Nucleus accumbens (tissue), 56 donors: ENCODE results near the gene KRTAP10-10.
"Not testable (repeated sequence)": the region's sequence is repeated elsewhere in the genome, so short reads cannot be mapped to it uniquely, and the experiment has no call there.

Experiments
- DNase-seq, 56 donors: peaks; one replicate each; lab custom pipeline; 2025; lab: John Stamatoyannopoulos, UW

Gene KRTAP10-10, protein sequence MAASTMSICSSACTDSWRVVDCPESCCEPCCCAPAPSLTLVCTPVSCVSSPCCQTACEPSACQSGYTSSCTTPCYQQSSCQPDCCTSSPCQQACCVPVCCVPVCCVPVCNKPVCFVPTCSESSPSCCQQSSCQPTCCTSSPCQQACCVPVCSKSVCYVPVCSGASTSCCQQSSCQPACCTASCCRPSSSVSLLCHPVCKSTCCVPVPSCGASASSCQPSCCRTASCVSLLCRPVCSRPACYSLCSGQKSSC

DNA sequence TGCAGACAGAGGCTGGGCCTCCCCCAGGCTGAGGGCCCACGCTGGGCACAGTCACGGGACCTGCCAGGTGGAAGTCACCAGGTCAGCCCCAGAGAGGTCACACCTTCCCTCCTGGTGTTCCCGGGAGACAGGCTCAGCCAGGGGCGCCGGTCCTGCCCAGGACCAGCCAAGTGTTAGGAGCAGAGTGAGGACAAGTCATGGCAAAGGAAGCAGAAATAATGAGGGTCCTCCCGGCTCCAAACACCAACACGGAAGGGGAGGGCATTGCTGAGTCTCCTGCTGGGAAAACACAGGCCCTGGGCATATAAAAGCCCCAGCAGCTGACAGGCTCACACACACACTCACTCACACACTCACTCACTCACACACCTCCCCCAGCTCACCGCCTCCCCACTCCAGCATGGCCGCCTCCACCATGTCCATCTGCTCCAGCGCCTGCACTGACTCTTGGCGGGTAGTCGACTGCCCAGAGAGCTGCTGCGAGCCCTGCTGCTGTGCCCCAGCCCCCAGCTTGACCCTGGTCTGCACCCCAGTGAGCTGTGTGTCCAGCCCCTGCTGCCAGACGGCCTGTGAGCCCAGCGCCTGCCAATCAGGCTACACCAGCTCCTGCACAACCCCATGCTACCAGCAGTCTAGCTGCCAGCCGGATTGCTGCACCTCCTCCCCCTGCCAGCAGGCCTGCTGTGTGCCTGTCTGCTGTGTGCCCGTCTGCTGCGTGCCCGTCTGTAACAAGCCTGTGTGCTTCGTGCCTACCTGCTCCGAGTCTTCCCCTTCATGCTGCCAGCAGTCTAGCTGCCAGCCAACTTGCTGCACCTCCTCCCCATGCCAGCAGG is at the start of gene KRTAP10-10:
KRTAP10-10 (plus strand) TSS at position 339 of the 833 bp plus-strand sequence; CDS start at position 401, 62 bp downstream.
- DNase-seq = no peak

DNA sequence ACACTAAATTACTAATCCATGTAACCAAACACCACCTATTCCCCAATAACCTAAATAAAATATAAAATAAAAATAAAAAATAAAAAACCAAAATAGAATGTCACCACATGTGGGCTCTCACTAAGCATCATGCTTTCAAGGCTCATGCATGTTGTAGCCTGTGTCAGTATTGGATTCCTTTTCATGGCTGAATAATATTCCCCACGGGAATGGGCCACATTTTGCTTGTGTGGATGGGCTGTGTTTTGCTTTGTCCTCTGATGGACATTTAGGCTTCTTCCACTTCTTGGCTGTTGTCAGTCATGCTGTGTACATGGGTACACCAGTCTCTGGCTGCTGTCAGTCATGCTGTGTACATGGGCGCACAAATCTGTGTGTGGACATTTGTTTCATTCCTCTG is 48.1 kb upstream of the KRTAP10-10 start:
- DNase-seq = no peak

GRCh38 chr21:44589586-44590305 is 47.4 kb upstream of the KRTAP10-10 start:
- no peak for DNase-seq

DNA sequence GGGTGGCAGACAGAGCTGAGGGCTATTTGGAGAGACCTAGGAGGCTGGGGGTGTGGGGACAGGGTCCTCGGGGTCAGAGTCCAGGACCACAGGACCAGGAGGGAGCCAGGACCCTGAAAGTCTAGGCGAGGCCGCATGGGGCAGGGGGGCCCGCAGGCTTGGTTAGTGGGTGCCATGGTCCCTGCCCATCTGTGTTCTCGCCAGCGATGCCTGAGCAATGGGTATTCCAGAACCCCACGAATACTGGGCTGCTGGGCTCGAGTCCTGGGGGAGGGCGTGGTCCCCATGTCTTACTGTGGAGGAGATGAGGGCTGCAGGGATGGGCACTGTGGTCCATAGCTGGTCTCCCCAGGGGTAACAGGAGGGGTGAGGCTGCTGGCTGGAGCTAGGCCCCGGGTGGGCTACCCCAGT is 46.8 kb upstream of the KRTAP10-10 start:
- no peak for DNase-seq

DNA sequence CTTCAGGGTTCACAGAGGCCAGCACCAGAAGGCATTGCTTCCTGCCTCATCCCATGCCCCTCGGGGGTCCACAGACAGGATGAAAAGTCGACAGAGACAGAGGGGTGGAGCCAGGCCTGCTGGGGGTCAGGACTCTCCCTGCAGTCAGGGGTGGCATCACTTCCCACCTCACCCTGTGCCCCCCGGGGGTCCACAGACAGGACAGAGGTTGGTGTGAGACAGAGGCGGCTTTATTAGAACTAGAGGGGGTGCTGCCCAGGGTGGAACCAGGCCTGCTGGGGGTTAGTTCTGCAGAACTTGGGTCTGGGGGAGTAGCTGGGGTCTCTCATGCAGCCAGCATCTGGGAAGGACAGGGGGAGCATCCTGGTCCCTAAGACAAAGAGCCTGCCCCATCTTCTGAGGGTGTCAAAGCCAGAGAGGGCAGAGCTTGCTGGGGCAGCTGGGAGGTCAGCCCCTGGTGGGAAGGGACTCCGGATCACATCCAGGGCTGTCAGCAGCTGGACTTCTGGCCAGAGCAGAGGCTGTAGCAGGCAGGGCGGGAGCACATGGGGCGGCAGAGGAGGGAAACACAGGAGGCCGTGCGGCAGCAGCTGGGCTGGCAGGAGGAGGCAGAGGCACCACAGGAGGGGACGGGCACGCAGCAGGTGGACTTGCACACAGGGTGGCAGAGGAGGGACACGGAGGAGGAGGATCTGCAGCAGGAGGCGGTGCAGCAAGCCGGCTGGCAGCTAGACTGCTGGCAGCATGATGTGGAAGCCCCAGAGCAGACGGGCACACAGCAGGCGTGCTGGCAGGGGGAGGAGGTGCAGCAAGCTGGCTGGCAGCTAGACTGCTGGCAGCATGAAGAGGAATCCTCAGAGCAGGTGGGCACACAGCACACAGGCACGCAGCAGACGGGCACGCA is 46.0 kb upstream of the KRTAP10-10 start:
- not testable (repeated sequence) for DNase-seq

GRCh38 chr21:44591801-44592130 is 45.4 kb upstream of the KRTAP10-10 start:
- DNase-seq = not testable (repeated sequence)

GRCh38 chr21:44592446-44593311 is 44.5 kb upstream of the KRTAP10-10 start, which contains the start of gene KRTAP10-6:
TSS of gene KRTAP10-6 (minus strand) at chr21:44592505. CDS start at chr21:44592484, 21 bp downstream.
- DNase-seq = no peak

GRCh38 chr21:44593598-44594405 is 43.4 kb upstream of the KRTAP10-10 start:
- no peak for DNase-seq

DNA sequence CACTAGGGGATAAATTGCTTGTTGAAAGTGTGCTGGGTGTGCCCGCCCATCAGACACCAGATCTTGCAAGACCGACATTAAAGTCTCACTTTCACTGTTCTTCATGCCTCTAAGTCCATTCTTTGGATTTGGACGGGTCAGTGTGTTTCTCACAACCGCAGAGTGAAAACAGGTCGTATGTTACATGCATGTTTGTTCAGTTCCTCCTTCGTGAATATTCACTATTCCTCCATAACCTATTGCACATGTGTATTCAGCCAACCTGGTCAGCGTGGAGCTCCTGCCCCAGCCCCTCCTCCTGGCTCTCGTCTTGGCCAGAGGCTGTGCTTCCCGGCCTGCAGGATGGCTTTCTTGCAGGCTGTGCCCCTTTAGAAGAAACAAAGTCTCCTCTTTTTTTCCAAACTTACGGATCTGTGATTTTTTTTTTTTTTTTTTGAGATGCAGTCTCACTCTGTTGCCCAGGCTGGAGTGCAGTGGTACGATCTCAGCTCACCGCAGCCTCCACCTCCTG is 42.7 kb upstream of the KRTAP10-10 start:
- no peak for DNase-seq

DNA sequence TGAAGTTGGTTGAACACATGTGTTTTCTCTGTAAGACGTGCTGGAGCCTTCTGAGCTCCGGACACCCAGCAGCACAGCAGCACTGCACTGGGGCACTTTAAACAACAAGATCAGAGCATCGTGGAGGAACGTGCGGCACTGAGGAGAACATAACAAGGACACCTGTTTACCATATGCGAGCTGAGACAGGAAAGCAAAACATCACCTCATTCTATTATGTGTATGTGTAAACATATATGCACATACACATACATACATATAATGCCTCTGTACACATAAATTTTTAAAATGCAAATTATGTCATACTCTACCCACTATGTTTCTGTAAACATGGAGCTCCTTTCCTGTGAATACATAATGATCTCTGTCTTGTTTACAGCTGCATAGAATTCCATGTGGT is 41.6 kb upstream of the KRTAP10-10 start:
- DNase-seq = no peak

GRCh38 chr21:44596068-44596725 is 41.0 kb upstream of the KRTAP10-10 start:
- no peak for DNase-seq

- no peak for DNase-seq
Measured at GRCh38 chr21:44598061-44598460, 39.1 kb upstream of the KRTAP10-10 start.

GRCh38 chr21:44599264-44600029 is 37.7 kb upstream of the KRTAP10-10 start:
- DNase-seq = no peak

- not testable (repeated sequence) for DNase-seq
Measured at GRCh38 chr21:44600118-44600978, 36.8 kb upstream of the KRTAP10-10 start, which contains the start of gene KRTAP10-7. TSS of gene KRTAP10-7 (plus strand) at chr21:44600597. CDS start at chr21:44600622, 25 bp downstream.

DNA sequence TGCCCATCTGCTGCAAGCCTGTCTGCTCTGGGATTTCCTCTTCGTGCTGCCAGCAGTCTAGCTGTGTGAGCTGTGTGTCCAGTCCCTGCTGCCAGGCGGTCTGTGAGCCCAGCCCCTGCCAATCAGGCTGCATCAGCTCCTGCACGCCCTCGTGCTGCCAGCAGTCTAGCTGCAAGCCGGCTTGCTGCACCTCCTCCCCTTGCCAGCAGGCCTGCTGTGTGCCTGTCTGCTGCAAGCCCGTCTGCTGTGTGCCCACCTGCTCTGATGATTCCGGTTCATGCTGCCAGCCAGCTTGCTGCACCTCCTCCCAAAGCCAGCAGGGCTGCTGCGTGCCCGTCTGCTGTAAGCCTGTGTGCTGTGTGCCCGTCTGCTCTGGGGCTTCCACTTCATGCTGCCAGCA is 36.1 kb upstream of the KRTAP10-10 start:
- DNase-seq = not testable (repeated sequence)
